Natural killer cell treated with Interleukin-12 subunit alpha and Interleukin-12 subunit beta and Interleukin-15 and Interleukin-18, amount 100 ng/mL, for 72 hours (primary cell): ENCODE results near the gene AHNAK2. TPM values are rescaled to one million over a fixed set of nuclear protein-coding genes. Genes with fewer than 3 reads are reported as not detected.
"Not testable (repeated sequence)": the region's sequence is repeated elsewhere in the genome, so short reads cannot be mapped to it uniquely, and the experiment has no call there.

Experiments
- ATAC-seq, 2 donors: fragments of 150-1000 bp; cut with Tn5 transposase in 1 of 2; sonication (Bioruptor Pico), chemical (Tn5 transposase) in 1 of 2; 2 replicates each; pipeline ENCODE4 v1.10.0; 2021
- DNase-seq: peaks from one replicate; pipeline ENCODE4 v3.0.0; 2022; ENCODE audit warnings: low spot score
- H3K27ac Mint-ChIP-seq, 2 donors: 1 replicate in 1 of 2; 2 replicates in 1 of 2; pipeline ENCODE4 v1.8.0; 2022; ENCODE audit warnings: mixed read lengths in 2 of 2, mild to moderate bottlenecking in 1 of 2, moderate library complexity in 1 of 2
- H3K27me3 Mint-ChIP-seq, 2 donors: 1 replicate in 1 of 2; 2 replicates in 1 of 2; pipeline ENCODE4 v1.8.0; 2022; ENCODE audit warnings: mixed read lengths in 2 of 2
- H3K36me3 Mint-ChIP-seq: one replicate; pipeline ENCODE4 v1.8.0; 2022; ENCODE audit warnings: mixed read lengths
- H3K4me1 Mint-ChIP-seq, 2 donors: 1 replicate in 1 of 2; 2 replicates in 1 of 2; pipeline ENCODE4 v1.8.0; 2022; ENCODE audit warnings: low read depth in 2 of 2, mixed read lengths in 2 of 2, mild to moderate bottlenecking in 1 of 2
- H3K4me3 Mint-ChIP-seq: one replicate; pipeline ENCODE4 v1.8.0; 2022; ENCODE audit warnings: mixed read lengths
- H3K9me3 Mint-ChIP-seq: 2 replicates; pipeline ENCODE4 v1.8.0; 2022; ENCODE audit warnings: mixed read lengths
- total RNA-seq, 2 donors: library from RNA; stranded (reverse); gene quantifications; one replicate each; pipeline ENCODE4 v1.2.3, GENCODE V29; 2022

Gene AHNAK2
- total RNA-seq, 2 donors from 2014 or later, result not detected

- no peak for ATAC-seq
- Mint-ChIP-seq H3K27ac (no peak overlapping the region), H3K4me1 (no peaks in the 10 kb centered on the region), H3K36me3 (no peaks in the 10 kb centered on the region), H3K27me3 (no peaks in the 10 kb centered on the region), H3K9me3 (no peaks in the 10 kb centered on the region), H3K4me3 (no peak overlapping the region)
- no peak for DNase-seq
Measured at GRCh38 chr14:104893435-104894207, 84.6 kb downstream of the AHNAK2 start.

GRCh38 chr14:104892531-104893434, 85.4 kb downstream of the AHNAK2 start:
- H3K4me1 Mint-ChIP-seq, result no peaks in the 10 kb centered on the region
- H3K9me3 Mint-ChIP-seq, result no peaks in the 10 kb centered on the region
- H3K36me3 Mint-ChIP-seq, result no peaks in the 10 kb centered on the region
- DNase-seq (no peak), ATAC-seq (no peak)
- H3K27ac Mint-ChIP-seq, result no peak overlapping the region
- H3K27me3 Mint-ChIP-seq, result no peaks in the 10 kb centered on the region
- no peak overlapping the region for H3K4me3 Mint-ChIP-seq

GRCh38 chr14:104891664-104892530, 86.3 kb downstream of the AHNAK2 start:
- Mint-ChIP-seq H3K27me3 (no peaks in the 10 kb centered on the region), H3K9me3 (no peaks in the 10 kb centered on the region), H3K4me3 (no peak overlapping the region), H3K36me3 (no peaks in the 10 kb centered on the region), H3K27ac (no peak overlapping the region), H3K4me1 (no peaks in the 10 kb centered on the region)
- ATAC-seq (no peak), DNase-seq (no peak)

GRCh38 chr14:104891121-104891551, 87.0 kb downstream of the AHNAK2 start:
- Mint-ChIP-seq H3K4me1 (no peaks in the 10 kb centered on the region), H3K36me3 (no peaks in the 10 kb centered on the region), H3K9me3 (no peaks in the 10 kb centered on the region), H3K4me3 (no peak overlapping the region), H3K27me3 (no peaks in the 10 kb centered on the region), H3K27ac (no peak overlapping the region)
- DNase-seq (no peak), ATAC-seq (no peak)

GRCh38 chr14:104890292-104890691, 87.9 kb downstream of the AHNAK2 start:
- not testable (repeated sequence) for H3K27me3 Mint-ChIP-seq, DNase-seq, H3K36me3 Mint-ChIP-seq, H3K4me3 Mint-ChIP-seq, H3K27ac Mint-ChIP-seq, ATAC-seq, H3K9me3 Mint-ChIP-seq, H3K4me1 Mint-ChIP-seq

- no peak for ATAC-seq
- no peak for DNase-seq
- Mint-ChIP-seq H3K27me3 (no peaks in the 10 kb centered on the region), H3K4me3 (no peak overlapping the region), H3K36me3 (no peaks in the 10 kb centered on the region), H3K9me3 (no peaks in the 10 kb centered on the region), H3K4me1 (no peaks in the 10 kb centered on the region), H3K27ac (no peak overlapping the region)
Measured at GRCh38 chr14:104889375-104889757, 88.8 kb downstream of the AHNAK2 start.

GRCh38 chr14:104888489-104889374, 89.4 kb downstream of the AHNAK2 start:
- no peak overlapping the region for H3K4me3 Mint-ChIP-seq
- no peak for ATAC-seq
- H3K4me1 Mint-ChIP-seq, result no peaks in the 10 kb centered on the region
- no peak for DNase-seq
- H3K27ac Mint-ChIP-seq, result no peak overlapping the region
- no peaks in the 10 kb centered on the region for H3K27me3 Mint-ChIP-seq
- no peaks in the 10 kb centered on the region for H3K36me3 Mint-ChIP-seq
- no peaks in the 10 kb centered on the region for H3K9me3 Mint-ChIP-seq

- Mint-ChIP-seq H3K27me3 (no peaks in the 10 kb centered on the region), H3K4me1 (no peaks in the 10 kb centered on the region), H3K36me3 (no peaks in the 10 kb centered on the region), H3K4me3 (no peak overlapping the region), H3K27ac (no peak overlapping the region), H3K9me3 (no peaks in the 10 kb centered on the region)
- DNase-seq (no peak), ATAC-seq (no peak)
Measured at GRCh38 chr14:104887623-104888488, 90.3 kb downstream of the AHNAK2 start.

Other genes starting within 250 kb of the AHNAK2 start
- gene SIVA1, start 225.2 kb downstream of the AHNAK2 start, total RNA-seq, result 100 to 1,000 TPM in 1 of 2 donors, 10 to 100 TPM in 1; 74.5 to 157 TPM
- 100 to 1,000 TPM; 128 to 229 TPM for gene AKT1, start 182.6 kb downstream of the AHNAK2 start, total RNA-seq
- gene ZBTB42, start 177.3 kb downstream of the AHNAK2 start, total RNA-seq, result 1 to 10 TPM; 1.3 to 3.0 TPM
- 1 to 10 TPM; 3.4 to 3.8 TPM for gene CEP170B, start 113.1 kb downstream of the AHNAK2 start, total RNA-seq
- gene PLD4, start 53.5 kb downstream of the AHNAK2 start, total RNA-seq, result not detected
- gene CLBA1, start 7.4 kb upstream of the AHNAK2 start, total RNA-seq, result 1 to 10 TPM; 1.2 to 1.5 TPM
- gene CDCA4, start 42.7 kb upstream of the AHNAK2 start, total RNA-seq, result 10 to 100 TPM; 39.9 to 71.5 TPM
- 10 to 100 TPM; 80.9 to 88.3 TPM for gene GPR132, start 87.1 kb upstream of the AHNAK2 start, total RNA-seq
- gene JAG2, start 190.4 kb upstream of the AHNAK2 start, total RNA-seq, result 1 to 10 TPM; 5.9 to 7.1 TPM
- 10 to 100 TPM; 10.2 to 23.4 TPM for gene NUDT14, start 202.9 kb upstream of the AHNAK2 start, total RNA-seq